ENCODE results near the gene PRODH2. TPM values are rescaled to one million over a fixed set of nuclear protein-coding genes. Genes with fewer than 3 reads are reported as not detected.
A peak's percentile ranks its signal among the peaks of the same experiment; 100 is the strongest.

PRODH2 gene
- total and polyA plus RNA-seq, 2 of the 13 experiments (the other 11 are each of a cell fraction or from before 2014, with no cell fraction given): 86.7 to 118 TPM

DNA sequence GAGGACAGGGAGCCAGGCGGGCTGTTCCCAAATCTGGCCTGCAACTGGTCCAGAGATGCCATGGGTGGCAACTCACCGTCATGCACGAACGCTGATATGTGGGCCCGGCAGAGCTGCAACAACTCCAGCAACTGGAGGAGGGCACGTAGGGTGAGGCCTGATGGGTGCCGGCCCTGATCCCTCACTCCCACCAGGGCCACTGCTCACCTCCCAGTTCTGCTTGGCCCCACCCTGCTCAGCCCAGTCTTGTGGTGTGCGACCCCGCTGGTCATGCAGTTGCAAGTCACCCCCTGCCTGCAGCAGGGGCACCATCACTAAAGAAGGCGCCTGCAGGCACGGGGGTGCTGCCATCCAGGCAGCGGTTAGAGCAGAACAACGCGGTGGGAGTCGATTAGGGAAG lies 20.3 kb downstream of the PRODH2 start:
- BruUV-seq (replicated peaks): no TSS peak
- DNase-seq (ENCODE audit: low spot score) (no peak), ATAC-seq (no peak), FAIRE-seq (no peak)
- no peaks in the 10 kb centered on the region for H3K36me3 ChIP-seq (replicated peaks in 1 of 2; ENCODE audit: control insufficient read depth in 1 of 2, insufficient read depth in 2 of 2, low read length in 2 of 2)
- H2AFZ ChIP-seq (ENCODE audit: low read length): no peak overlapping the region
- H3K27ac ChIP-seq (ENCODE audit: extremely low read length, insufficient read depth, low read length): no peak overlapping the region
- intact Hi-C loops (cut with micrococcal nuclease; ENCODE audit: unreplicated experiment) (no loop called here), in situ Hi-C loops (cut with HindIII; ENCODE audit: extremely low pct_ligation_motif_present, low pct_unique_long_range_greater_than_20kb) (no loop called here)
- H3K9ac ChIP-seq (ENCODE audit: insufficient read depth, low read depth, low read length): no peak overlapping the region
- H4K20me1 ChIP-seq (ENCODE audit: insufficient read depth, low read length): no peaks in the 10 kb centered on the region
- no peak overlapping the region for H3K4me2 ChIP-seq (ENCODE audit: low read depth, low read length)
- H3K9me3 ChIP-seq (ENCODE audit: low read length): no peaks in the 10 kb centered on the region
- CTCF ChIA-PET (ENCODE audit: low intra/inter-chr PET ratio, low total read pairs): no interaction called here
- no peak for TF ChIP-seq POGZ (CRISPR knock-in tag; IDR thresholded peaks at IDR 0.05)
- H3K4me3 ChIP-seq (replicated peaks in 1 of 3; ENCODE audit: insufficient read depth in 1 of 3, low read depth in 2 of 3, low read length in 3 of 3): no peak overlapping the region
- no peaks in the 10 kb centered on the region for H3K79me2 ChIP-seq (ENCODE audit: insufficient read depth, low read length)
- POLR2A ChIA-PET: interaction anchor here (1.6 kb wide), 1 partner anchor 58 kb away, joined by 3 read pairs; no protein-coding TSS in a partner anchor
- H3K27me3 ChIP-seq (ENCODE audit: control insufficient read depth in 1 of 2, insufficient read depth in 2 of 2, low read length in 2 of 2): peaks cover 0 to 4% of the 10 kb centered on the region in 2 experiments; a peak in 3 of 5 replicates
- peaks cover 37% of the 10 kb centered on the region for H3K4me1 ChIP-seq (ENCODE audit: insufficient read depth, low read length)
- 55% methylated on average over 9 of the region's 15 CpGs for WGBS (ENCODE audit: low lambda C conversion rate)

DNA sequence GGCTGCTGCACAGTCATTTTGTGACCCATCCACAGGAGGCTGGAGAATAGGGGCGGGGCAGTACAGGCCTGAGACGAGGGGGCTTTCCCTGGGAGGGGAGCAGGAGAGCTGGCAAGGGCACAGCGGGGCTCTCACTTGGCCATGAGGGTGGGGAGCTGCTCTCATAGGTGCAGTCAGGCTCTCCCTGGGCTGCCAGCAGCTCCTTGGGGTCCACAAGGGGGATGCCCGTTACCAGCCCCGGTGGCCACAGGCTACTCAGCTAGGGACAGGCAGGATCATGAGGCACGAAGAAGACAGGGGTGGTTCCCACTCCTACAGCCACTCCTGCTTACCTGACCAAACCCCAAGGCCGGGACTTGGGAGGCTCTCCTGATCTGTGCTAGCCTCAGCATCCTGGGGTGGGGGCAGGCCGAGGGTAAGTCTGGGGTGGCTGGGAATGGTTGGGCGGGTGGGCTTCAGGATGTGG lies 20.8 kb downstream of the PRODH2 start:
- CTCF ChIA-PET (ENCODE audit: low intra/inter-chr PET ratio, low total read pairs): no interaction called here
- 54% methylated on average over 3 of the region's 9 CpGs for WGBS (ENCODE audit: low lambda C conversion rate)
- Histone ChIP-seq H3K27ac (ENCODE audit: extremely low read length, insufficient read depth, low read length) (no peak overlapping the region), H3K27me3 (ENCODE audit: control insufficient read depth in 1 of 2, insufficient read depth in 2 of 2, low read length in 2 of 2) (peaks cover 0 to 4% of the 10 kb centered on the region in 2 experiments; a peak in 3 of 5 replicates), H3K9me3 (ENCODE audit: low read length) (no peaks in the 10 kb centered on the region), H3K4me1 (ENCODE audit: insufficient read depth, low read length) (peaks cover 36% of the 10 kb centered on the region), H3K36me3 (replicated peaks in 1 of 2; ENCODE audit: control insufficient read depth in 1 of 2, insufficient read depth in 2 of 2, low read length in 2 of 2) (no peaks in the 10 kb centered on the region), H4K20me1 (ENCODE audit: insufficient read depth, low read length) (no peaks in the 10 kb centered on the region), H3K4me3 (replicated peaks in 1 of 3; ENCODE audit: insufficient read depth in 1 of 3, low read depth in 2 of 3, low read length in 3 of 3) (no peak overlapping the region), H3K79me2 (ENCODE audit: insufficient read depth, low read length) (no peaks in the 10 kb centered on the region), H3K4me2 (ENCODE audit: low read depth, low read length) (peak overlapping the region; percentile 61; the same call in 1 of the 2 replicates), H2AFZ (ENCODE audit: low read length) (no peak overlapping the region), H3K9ac (ENCODE audit: insufficient read depth, low read depth, low read length) (no peak overlapping the region)
- intact Hi-C loops (cut with micrococcal nuclease; ENCODE audit: unreplicated experiment) (loop anchor here (1.0 kb wide), 1 partner anchor 51 kb away; no protein-coding TSS in a partner anchor), in situ Hi-C loops (cut with HindIII; ENCODE audit: extremely low pct_ligation_motif_present, low pct_unique_long_range_greater_than_20kb) (no loop called here)
- POLR2A ChIA-PET: interaction anchor here (1.6 kb wide), 1 partner anchor 57 kb away, joined by 3 read pairs; no protein-coding TSS in a partner anchor
- TF ChIP-seq ZNF614 (CRISPR knock-in tag; IDR thresholded peaks at IDR 0.05; ENCODE audit: borderline replicate concordance) (no peak), KAT8 (CRISPR knock-in tag; IDR thresholded peaks at IDR 0.05) (no peak), MIER3 (CRISPR knock-in tag; IDR thresholded peaks at IDR 0.05; ENCODE audit: borderline replicate concordance) (no peak), RCOR2 (CRISPR knock-in tag; IDR thresholded peaks at IDR 0.05) (no peak), ZFAT (CRISPR knock-in tag; conservative IDR thresholded peaks at IDR 0.05) (no peak), CCDC6 (CRISPR knock-in tag; IDR thresholded peaks at IDR 0.05) (no peak), REXO4 (CRISPR knock-in tag; IDR thresholded peaks at IDR 0.05; ENCODE audit: borderline replicate concordance) (no peak)
- TF ChIP-seq, protein P1, sequence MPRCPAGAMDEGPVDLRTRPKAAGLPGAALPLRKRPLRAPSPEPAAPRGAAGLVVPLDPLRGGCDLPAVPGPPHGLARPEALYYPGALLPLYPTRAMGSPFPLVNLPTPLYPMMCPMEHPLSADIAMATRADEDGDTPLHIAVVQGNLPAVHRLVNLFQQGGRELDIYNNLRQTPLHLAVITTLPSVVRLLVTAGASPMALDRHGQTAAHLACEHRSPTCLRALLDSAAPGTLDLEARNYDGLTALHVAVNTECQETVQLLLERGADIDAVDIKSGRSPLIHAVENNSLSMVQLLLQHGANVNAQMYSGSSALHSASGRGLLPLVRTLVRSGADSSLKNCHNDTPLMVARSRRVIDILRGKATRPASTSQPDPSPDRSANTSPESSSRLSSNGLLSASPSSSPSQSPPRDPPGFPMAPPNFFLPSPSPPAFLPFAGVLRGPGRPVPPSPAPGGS (CRISPR knock-in tag; IDR thresholded peaks at IDR 0.05): no peak
- TF ChIP-seq, protein P2, sequence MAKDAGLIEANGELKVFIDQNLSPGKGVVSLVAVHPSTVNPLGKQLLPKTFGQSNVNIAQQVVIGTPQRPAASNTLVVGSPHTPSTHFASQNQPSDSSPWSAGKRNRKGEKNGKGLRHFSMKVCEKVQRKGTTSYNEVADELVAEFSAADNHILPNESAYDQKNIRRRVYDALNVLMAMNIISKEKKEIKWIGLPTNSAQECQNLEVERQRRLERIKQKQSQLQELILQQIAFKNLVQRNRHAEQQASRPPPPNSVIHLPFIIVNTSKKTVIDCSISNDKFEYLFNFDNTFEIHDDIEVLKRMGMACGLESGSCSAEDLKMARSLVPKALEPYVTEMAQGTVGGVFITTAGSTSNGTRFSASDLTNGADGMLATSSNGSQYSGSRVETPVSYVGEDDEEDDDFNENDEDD (CRISPR knock-in tag; IDR thresholded peaks at IDR 0.05; ENCODE audit: borderline replicate concordance): no peak
- BruUV-seq (replicated peaks): no TSS peak
- DNase-seq (ENCODE audit: low spot score) (no peak), ATAC-seq (no peak; the same call in 2 of the 3 replicates), FAIRE-seq (no peak)
